Measurements from ENCODE around the gene FREM1.

GRCh38 chr9:14713187-14713767 is 197.0 kb downstream of the FREM1 start:
- TF ChIP-seq CTCF (IDR thresholded peaks at IDR 0.05), result no peak
- no peak for TF ChIP-seq ZFX (IDR thresholded peaks at IDR 0.05; ENCODE audit: borderline replicate concordance)

All from 22Rv1 (cell line).